ENCODE data around the gene TCIRG1. TPM values are rescaled to one million over a fixed set of nuclear protein-coding genes. Genes with fewer than 3 reads are reported as not detected.

Gene TCIRG1
- total RNA-seq, 1 donor from 2014 or later = 149 TPM

DNA sequence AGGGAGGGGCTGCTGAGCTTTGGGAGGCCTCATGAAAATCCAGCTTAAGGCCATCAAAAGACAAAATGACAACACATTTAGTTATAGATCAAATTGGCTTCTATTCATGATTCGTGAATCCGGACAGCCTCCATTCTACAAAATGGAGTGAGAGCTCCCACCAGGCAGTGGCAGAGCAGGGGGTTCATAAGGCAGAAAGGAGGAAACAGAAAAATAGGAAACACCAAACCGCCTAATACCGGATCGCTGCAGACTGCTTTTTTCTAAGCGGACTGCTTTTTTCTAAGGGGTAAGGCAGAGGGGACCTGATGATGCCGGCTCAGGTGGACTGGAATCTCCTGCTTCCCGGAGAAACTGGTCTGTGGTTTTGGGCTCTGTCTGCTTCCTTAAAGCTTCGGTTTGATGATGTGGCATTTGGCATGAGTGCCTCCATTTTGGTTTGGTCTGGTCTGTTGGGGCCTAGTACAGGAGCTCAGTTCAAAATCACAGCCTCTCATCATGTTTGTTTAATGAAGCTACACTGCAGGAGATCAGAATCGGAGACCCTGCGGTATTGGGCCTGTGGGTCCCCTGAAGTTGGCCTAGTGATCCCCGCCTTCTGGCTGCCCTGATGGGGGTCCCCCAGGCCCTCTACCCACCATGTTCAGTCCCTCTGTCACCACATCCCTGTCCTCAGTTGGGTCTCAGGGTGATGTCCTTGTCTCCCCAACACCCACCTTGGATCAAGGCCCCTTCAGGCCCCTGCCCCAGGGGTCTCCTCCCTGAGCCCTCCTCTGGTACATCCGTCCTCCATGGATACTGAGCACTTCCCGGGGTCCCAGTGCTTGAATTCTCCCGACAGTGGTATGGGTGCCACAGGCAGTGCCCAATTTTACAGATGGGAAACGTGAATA is 27.5 kb upstream of the TCIRG1 start:
- no peaks in the 10 kb centered on the region for H3K27me3 Mint-ChIP-seq
- DNase-seq = no peak
- H3K4me1 Mint-ChIP-seq = peaks cover 5% of the 10 kb centered on the region
- no peak overlapping the region for H3K27ac Mint-ChIP-seq
- no peaks in the 10 kb centered on the region for H3K36me3 Mint-ChIP-seq (ENCODE audit: low read depth)
- H3K9me3 Mint-ChIP-seq = no peaks in the 10 kb centered on the region
- intact Hi-C loops (cut with micrococcal nuclease) = no loop called here
- H3K4me3 Mint-ChIP-seq = no peak overlapping the region

DNA sequence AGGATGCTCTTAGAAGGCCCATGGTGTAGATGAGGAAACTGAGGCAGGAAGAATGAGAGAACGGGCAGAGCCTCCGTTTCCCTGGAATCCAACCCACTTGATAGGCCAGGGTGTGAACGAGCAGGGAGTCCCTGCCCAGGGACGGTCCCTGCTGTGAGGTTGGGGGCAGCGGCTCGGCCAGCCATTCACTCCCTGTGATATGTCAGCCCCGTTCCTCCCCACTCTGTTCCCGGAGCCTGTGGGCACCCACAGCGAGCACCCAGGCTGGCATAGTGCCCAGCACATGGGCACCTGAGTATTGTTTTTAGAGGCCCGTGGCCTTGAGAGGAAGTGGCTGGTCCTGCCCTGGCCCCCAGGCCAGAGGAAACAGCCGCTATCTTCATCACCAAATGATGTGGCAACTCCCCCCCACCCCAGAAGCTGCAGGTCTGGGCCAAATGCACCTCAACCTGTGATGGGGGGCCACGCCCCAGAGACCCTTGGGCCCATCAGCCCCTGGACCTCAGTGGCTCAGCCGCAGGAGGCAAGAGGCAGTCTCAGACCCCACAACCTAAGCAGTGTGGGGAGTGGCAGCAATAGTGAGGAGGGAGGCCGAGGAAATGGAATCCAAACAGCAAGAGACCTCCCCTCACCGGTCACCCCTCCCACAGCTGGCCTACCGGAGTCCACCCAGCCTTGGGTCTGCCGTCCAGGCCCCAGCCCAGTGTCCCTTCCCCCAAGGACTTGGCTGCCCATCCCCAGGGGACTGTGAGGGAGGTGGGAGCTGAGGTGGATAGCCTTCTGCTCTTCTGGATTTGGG is 26.6 kb upstream of the TCIRG1 start:
- Mint-ChIP-seq H3K4me1 (peaks cover 5% of the 10 kb centered on the region), H3K9me3 (no peaks in the 10 kb centered on the region), H3K36me3 (ENCODE audit: low read depth) (no peaks in the 10 kb centered on the region), H3K27ac (no peak overlapping the region), H3K27me3 (no peaks in the 10 kb centered on the region), H3K4me3 (no peak overlapping the region)
- DNase-seq = no peak
- intact Hi-C loops (cut with micrococcal nuclease) = no loop called here

DNA sequence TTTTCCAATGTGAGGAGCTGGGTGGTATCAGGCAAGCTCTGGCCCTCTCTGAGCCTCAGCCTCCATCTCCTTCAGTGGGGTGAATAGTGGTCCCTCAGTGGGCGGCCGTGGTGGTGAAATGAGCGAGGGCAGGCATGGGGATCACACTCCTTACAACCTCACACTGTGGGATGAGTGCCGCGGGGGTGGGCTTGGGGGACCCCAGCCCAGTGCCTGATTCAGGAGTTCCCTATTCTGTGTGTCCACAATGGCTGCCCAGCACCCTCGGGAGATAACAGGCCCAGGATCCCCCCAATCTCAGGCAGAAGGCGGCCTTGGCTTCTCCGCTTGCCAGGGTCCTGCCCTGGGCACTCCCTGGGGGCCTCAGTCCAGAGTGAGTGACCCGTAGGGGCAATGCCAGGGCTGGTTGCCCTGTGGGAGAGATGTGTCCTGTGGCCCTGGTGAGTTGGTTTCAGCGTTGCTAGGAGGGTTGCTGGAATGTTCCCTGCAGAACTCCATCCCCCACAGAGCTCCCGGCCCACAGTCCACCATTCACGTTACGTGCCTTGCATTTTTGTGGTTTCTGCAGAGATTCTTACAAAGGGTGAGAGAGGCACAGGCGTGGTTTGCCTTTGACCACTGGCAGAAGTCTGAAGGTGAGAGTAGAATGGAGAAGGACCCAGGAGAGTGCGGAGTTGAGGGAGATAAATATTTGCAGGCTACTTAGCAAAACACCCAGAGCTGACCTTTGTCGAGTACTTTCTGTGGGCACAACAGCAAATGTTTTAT is 25.8 kb upstream of the TCIRG1 start:
- no peak overlapping the region for H3K27ac Mint-ChIP-seq
- no peaks in the 10 kb centered on the region for H3K9me3 Mint-ChIP-seq
- no peaks in the 10 kb centered on the region for H3K36me3 Mint-ChIP-seq (ENCODE audit: low read depth)
- intact Hi-C loops (cut with micrococcal nuclease) = no loop called here
- H3K4me1 Mint-ChIP-seq = peaks cover 5% of the 10 kb centered on the region
- no peak overlapping the region for H3K4me3 Mint-ChIP-seq
- no peak for DNase-seq
- no peaks in the 10 kb centered on the region for H3K27me3 Mint-ChIP-seq

DNA sequence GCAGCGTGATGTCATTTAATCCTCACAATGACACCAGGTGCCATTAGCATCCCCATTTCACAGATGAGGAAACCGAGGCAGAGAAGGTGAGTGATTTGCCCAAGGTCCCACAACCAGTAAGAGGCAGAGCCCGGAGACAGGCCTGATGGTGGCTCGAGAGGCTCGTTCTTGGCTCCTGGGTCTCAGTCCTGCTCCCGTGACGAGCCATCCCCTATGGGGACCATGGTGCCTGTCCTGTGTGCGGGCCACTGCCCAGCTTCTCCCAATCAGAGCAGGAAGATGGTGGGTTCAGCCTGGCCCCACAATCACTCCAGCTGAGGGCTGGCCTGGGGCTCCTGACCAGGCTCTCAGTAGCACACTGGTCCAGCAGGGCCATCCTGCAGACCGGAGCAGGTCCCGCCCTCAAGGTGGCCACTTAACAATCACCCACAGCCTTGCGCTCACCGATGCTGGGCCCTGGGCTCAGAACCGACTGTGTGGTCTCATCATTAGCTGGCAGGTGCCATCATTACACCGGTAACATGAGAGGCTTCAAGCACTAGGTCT is 25.1 kb upstream of the TCIRG1 start:
- no peaks in the 10 kb centered on the region for H3K36me3 Mint-ChIP-seq (ENCODE audit: low read depth)
- intact Hi-C loops (cut with micrococcal nuclease) = no loop called here
- H3K9me3 Mint-ChIP-seq = no peaks in the 10 kb centered on the region
- no peak overlapping the region for H3K4me3 Mint-ChIP-seq
- peaks cover 5% of the 10 kb centered on the region for H3K4me1 Mint-ChIP-seq
- no peaks in the 10 kb centered on the region for H3K27me3 Mint-ChIP-seq
- H3K27ac Mint-ChIP-seq = no peak overlapping the region
- no peak for DNase-seq

DNA sequence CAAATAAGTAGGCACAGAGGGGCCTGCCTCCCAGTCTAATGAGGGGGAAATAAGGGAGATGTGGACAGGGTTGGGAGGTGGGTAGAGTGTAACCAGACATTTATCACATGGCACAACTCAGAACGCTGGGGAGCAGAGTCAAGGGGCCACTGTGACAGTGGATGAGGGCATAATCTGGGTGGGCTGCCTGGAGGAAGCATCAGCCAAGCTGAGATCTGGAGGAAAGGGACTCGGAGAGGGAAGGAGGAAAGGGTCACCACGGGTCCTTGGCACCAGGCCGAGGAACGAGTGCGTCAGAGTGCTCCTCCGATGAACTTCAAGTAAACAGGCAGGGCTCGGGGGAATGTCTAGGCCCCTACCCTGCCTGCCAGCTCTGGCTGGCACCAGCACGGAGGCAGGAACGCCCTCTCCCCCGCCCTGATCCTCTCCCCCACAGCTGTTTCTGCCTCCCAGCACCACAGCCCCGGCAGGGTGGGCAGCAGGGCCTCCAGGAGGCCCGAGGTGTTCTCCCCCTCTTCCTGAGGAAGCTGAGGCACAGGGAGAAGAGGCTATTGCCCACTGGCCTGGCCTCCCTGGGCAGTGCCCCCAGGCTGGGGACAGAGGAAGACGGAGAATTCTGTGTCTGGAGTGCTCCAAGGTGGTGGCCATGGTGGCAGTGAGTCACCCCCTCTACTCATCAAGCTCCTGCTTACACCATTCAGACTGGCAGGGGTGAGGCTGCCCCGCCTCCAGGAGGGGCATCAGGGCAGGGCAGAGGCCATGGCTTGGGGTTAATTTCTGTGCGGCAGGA is 24.5 kb upstream of the TCIRG1 start:
- Mint-ChIP-seq H3K4me3 (no peak overlapping the region), H3K27ac (no peak overlapping the region), H3K9me3 (no peaks in the 10 kb centered on the region), H3K36me3 (ENCODE audit: low read depth) (no peaks in the 10 kb centered on the region), H3K4me1 (no peaks in the 10 kb centered on the region), H3K27me3 (no peaks in the 10 kb centered on the region)
- no peak for DNase-seq
- intact Hi-C loops (cut with micrococcal nuclease) = no loop called here

DNA sequence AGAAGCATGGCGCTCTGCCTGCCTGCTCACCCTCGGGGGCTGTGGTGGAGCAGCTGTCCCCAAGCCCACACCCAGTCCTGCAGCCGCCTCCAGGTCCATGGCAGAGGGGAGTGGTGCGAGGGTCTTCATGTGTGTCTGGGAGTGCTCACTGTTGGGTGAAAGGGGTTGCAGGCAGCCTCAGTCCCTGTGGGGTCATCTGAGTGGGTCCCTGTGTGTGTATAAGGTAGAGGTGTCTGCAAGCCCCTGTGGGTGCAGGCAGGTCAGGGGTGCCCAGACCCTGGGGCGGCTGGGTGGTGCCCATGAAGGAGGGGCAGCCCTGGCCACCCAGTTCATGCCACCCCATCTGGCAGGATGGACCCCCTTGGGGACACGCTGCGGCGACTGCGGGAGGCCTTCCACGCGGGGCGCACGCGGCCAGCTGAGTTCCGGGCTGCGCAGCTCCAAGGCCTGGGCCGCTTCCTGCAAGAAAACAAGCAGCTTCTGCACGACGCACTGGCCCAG is 23.8 kb upstream of the TCIRG1 start:
- no peaks in the 10 kb centered on the region for H3K9me3 Mint-ChIP-seq
- H3K27me3 Mint-ChIP-seq = no peaks in the 10 kb centered on the region
- intact Hi-C loops (cut with micrococcal nuclease) = no loop called here
- H3K36me3 Mint-ChIP-seq (ENCODE audit: low read depth) = no peaks in the 10 kb centered on the region
- no peak overlapping the region for H3K4me3 Mint-ChIP-seq
- no peaks in the 10 kb centered on the region for H3K4me1 Mint-ChIP-seq
- no peak for DNase-seq
- no peak overlapping the region for H3K27ac Mint-ChIP-seq

DNA sequence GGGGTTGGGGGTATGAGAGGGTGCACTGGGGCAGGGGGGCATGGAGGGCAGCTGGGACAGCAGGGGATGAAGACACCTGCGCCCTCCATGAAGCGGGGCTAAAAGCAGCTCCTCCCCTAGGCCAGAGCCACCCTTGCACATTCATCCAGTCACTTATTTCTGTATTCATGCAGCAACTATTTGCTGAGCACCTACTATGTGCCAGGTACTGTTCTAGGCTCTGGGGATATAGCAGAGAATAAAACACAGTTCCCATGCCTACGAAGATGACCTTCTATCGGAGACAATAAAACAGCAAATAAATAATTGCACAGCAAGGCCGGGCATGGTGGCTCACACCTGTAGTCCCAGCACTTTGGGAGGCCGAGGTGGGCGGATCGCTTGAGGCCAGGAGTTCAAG is 23.4 kb upstream of the TCIRG1 start:
- intact Hi-C loops (cut with micrococcal nuclease) = no loop called here
- Mint-ChIP-seq H3K36me3 (ENCODE audit: low read depth) (no peaks in the 10 kb centered on the region), H3K4me3 (no peak overlapping the region)

DNA sequence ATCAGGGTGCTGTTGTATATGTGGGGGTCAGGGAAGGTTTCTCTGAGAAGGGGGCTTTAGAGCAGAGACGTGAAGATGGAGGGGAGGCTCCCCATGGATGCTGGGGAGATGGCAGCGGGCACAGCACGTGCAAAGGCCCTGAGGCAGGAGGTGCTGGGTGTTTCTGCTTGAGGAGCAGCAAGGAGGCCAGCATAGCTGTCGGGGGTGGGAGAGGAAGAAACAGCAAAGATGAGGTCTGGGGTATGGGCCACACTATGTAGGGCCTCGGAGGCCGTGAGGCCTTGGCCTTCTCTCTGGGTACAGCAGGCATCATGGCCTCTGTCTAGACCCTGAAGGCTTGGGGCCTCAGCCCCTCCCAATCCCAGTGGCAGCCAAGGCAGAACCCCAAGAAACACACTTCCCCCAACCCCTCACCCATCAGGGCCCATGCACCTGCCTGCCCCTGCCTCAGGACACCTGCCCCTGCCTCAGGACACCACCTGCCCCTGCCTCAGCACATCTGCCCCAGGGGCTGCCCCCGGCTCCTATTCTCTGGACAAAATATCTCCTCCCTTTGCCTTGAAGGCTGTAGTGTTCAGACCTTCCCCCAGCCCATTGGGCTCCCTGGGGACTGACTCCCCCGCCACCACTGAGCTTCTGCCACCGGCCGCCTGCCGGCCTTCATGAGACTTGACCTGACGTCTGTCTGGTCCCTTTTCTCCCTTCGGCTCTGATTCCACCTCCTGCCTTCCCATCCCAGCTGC is 22.5 kb upstream of the TCIRG1 start:
- no peaks in the 10 kb centered on the region for H3K9me3 Mint-ChIP-seq
- no peak for DNase-seq
- no peaks in the 10 kb centered on the region for H3K4me1 Mint-ChIP-seq
- no peak overlapping the region for H3K27ac Mint-ChIP-seq
- no peaks in the 10 kb centered on the region for H3K27me3 Mint-ChIP-seq
- H3K36me3 Mint-ChIP-seq (ENCODE audit: low read depth) = no peaks in the 10 kb centered on the region
- intact Hi-C loops (cut with micrococcal nuclease) = no loop called here
- no peak overlapping the region for H3K4me3 Mint-ChIP-seq

More for the DNA sequence above, 23.4 kb upstream of the TCIRG1 start:
- Mint-ChIP-seq H3K27ac (no peak overlapping the region), H3K4me1 (no peaks in the 10 kb centered on the region), H3K27me3 (no peaks in the 10 kb centered on the region), H3K9me3 (no peaks in the 10 kb centered on the region)
- no peak for DNase-seq

DNA sequence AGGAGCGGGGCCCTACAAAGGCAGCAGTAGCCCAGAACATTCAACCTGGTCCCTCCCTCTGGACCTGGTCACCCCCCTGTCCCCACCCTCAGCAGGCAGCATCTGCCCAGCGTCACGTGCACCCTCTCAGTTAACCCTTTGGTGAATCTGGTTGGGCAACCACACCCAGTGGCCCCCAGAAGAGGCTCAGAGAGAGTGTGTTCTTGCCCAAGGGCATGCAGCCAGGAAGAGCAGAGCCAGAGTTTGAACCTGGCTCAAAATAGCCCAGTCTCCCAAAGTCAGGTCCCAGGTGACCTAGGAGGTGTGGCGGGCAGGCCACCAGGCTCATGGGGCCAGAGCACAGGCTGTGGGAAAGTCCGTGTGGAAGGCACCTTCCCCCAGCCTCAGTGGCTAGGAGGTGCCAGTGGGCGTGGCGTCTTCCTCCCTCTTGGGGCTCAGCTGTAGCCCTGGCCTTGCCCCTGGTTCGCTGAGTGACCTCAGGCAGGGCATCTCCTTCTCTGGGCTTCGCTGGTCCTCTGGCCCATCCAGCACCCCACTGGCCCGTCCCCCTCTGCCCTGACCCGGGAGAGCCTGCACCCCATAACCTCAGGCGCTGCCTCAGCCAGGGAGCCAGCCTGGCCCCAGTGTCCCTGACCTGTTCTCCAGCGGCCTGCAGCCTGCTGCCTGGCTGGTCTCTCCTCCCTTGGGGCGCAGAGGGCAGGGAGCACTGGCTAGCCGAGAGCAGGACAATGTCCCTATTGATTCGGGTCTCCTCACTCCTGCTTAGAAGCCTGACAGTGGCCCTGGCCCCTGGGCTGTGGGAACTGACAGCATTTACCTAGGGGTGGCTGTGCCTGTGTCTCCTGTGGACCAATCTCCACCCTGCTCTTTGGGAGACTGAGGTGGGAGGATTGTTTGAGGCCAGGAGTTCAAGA is 21.7 kb upstream of the TCIRG1 start:
- no peak for DNase-seq
- Mint-ChIP-seq H3K4me1 (no peaks in the 10 kb centered on the region), H3K9me3 (no peaks in the 10 kb centered on the region), H3K36me3 (ENCODE audit: low read depth) (no peaks in the 10 kb centered on the region), H3K27ac (no peak overlapping the region), H3K4me3 (no peak overlapping the region), H3K27me3 (no peaks in the 10 kb centered on the region)
- intact Hi-C loops (cut with micrococcal nuclease) = no loop called here

DNA sequence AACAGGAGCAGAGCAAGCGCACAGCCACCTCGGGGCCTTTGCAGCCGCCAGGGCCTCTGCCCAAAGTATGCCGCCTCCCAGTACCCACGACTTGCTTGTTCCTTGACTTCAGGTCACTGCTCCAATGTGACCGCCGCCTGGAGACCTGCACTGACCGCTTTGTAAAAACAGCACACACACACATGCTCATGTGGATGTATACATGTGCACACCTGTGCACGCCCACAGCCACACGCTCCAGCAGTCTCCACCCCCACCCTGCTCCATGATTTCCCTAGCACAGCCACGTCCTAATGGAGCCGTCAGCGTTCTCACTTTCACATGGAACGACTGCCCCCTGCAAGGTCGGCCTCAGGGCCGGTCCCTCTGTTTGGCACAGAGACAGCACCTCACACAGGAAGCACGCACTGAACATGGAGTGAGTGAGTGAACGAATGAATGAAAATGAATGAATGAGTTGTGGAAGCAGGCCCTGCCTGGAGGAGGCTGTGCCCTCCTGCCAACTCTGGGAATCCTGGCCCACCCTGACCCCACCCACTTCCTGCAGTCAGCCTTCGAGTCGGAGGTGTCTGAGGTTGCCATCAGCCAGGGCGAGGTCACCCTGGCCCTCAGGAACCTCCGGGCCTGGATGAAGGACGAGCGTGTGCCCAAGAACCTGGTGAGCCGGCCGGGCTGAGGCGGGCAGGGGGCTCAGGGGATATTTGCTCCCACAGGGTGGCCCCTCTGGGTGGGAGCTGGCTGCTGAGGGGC is 20.7 kb upstream of the TCIRG1 start:
- no peaks in the 10 kb centered on the region for H3K27me3 Mint-ChIP-seq
- H3K4me3 Mint-ChIP-seq = no peak overlapping the region
- H3K4me1 Mint-ChIP-seq = no peaks in the 10 kb centered on the region
- intact Hi-C loops (cut with micrococcal nuclease) = no loop called here
- H3K9me3 Mint-ChIP-seq = no peaks in the 10 kb centered on the region
- H3K36me3 Mint-ChIP-seq (ENCODE audit: low read depth) = no peaks in the 10 kb centered on the region
- H3K27ac Mint-ChIP-seq = no peak overlapping the region
- DNase-seq = no peak

DNA sequence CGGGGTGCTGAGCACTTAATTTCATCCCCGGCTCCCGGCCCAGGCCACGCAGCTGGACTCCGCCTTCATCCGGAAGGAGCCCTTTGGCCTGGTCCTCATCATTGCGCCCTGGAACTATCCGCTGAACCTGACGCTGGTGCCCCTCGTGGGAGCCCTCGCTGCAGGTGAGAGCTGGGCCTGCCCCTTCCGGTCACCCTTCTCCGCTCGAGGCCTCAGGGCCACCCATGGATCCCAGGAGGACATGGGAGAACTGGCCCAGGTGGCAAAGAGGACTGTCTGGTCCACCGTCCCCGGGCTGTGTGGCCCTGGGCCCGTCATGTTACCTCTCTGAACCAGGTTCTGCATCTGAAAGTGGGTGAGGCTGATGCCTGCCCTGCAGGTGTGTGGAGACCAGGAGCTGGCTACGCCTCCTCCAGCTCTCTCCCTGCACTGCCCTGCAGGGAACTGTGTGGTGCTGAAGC is 20.1 kb upstream of the TCIRG1 start:
- intact Hi-C loops (cut with micrococcal nuclease) = no loop called here
- DNase-seq = no peak
- Mint-ChIP-seq H3K27ac (no peak overlapping the region), H3K27me3 (no peaks in the 10 kb centered on the region), H3K9me3 (no peaks in the 10 kb centered on the region), H3K4me3 (no peak overlapping the region), H3K36me3 (ENCODE audit: low read depth) (no peaks in the 10 kb centered on the region), H3K4me1 (no peaks in the 10 kb centered on the region)
